ENCODE results near the gene PINLYP.
"Not testable (repeated sequence)": the region's sequence is repeated elsewhere in the genome, so short reads cannot be mapped to it uniquely, and the experiment has no call there.

PINLYP gene

DNA sequence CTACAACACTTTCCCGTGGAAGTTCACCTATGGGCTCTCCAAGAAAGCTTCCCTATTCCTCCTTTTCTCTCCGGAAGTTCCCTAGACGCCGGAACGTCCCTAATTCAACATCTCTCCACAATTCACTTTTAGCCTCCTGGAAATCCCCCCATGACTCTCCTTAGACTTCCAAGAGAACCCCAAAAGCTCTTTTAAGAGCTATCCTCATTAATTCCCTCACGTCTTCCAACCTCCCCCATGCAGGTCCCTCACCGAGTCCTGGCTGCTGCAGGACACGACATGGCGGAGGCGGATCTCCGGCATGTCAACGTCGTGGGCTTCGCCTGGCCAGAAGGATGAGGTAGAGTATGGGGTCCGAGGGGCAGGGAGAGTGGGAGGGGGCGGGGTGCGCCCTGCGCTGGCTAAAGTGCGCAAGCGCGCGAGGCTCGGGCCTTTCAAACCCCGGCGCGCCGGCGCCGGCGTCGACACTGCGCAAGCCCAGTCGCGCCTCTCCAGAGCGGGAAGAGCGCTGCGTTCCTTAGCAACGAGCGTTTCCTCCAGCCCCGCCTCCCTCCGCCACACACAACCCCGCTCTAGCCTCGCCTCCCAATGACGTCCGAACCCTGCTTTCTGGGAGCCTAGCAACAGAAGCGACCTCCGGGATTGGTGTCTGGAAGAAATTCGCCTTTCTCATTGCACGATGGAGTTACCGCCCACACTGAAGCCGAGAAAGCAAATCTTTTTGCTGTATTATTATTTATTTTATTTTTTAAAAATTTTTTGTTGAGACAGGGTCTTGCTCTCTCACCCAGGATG is at the start of gene PINLYP, which contains the start of gene XRCC1:
PINLYP (plus strand) TSS at position 646 of the 795 bp plus-strand sequence. CDS start 1,391 bp downstream, outside the sequence.
XRCC1 (minus strand) TSS at position 372 of the 795 bp plus-strand sequence; CDS start at position 303, 69 bp downstream.
- peak; percentile 100 for DNase-seq

GRCh38 chr19:43525836-43526771 is 49.5 kb upstream of the PINLYP start:
- DNase-seq, result peak; percentile 50

DNA sequence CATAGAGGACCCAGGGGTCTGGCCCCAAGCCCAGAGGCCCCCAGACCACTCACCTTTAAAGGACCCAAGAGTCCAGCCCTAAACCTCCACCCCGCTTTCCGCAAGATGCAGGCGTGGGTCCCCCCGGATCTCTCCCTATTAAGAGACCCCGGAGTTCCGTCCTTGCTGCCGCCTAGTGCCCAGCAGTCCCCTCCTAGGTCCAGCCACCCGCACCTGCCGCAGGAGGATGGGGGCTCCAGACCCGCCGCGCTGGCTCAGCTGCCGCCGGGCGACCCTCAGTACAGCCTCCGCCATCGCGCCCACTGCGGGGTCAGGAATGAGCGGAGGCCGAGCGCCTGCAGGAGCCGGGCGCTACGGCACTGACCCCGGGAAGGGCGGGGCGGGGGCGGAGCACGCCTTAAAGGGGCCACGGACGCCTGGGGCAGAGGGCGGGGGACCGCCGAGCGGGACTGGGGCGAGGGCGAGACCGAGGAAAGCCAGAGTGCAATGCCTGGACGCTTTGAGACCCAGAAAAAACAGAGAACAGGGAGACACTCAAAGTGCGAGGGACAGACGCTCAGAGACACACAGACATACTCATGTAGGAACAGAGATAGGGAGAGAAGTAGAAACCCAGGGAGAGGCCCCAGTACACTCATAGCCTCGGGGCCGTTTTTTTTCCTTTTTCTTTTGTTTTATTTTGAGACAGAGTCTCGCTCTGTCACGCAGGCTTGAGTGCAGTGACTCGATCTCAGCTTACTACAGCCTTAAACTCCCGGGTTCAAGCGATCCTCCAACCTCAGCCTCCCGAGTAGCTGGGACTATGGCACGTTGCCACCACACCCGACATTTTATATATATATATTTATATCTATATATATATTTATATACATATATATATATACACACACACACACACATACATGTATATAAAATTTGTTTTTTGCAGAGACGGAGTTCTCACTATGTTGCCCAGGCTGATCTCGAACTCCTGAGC is 48.4 kb upstream of the PINLYP start, which contains the start of gene ETHE1:
ETHE1 (minus strand) TSS at position 318 of the 976 bp plus-strand sequence; CDS start at position 294, 24 bp downstream.
- DNase-seq, result peak; percentile 89

GRCh38 chr19:43527860-43528622 is 47.6 kb upstream of the PINLYP start:
- DNase-seq, result peak; percentile 13

GRCh38 chr19:43532571-43532961 is 43.0 kb upstream of the PINLYP start:
- no peak for DNase-seq

- DNase-seq, result peak; percentile 98
Observed at GRCh38 chr19:43532962-43533545, 42.5 kb upstream of the PINLYP start, which contains the start of gene ZNF575. Gene ZNF575, plus strand, starts transcription at chr19:43533188. Its CDS starts 1,235 bp downstream, at chr19:43534423.

DNA sequence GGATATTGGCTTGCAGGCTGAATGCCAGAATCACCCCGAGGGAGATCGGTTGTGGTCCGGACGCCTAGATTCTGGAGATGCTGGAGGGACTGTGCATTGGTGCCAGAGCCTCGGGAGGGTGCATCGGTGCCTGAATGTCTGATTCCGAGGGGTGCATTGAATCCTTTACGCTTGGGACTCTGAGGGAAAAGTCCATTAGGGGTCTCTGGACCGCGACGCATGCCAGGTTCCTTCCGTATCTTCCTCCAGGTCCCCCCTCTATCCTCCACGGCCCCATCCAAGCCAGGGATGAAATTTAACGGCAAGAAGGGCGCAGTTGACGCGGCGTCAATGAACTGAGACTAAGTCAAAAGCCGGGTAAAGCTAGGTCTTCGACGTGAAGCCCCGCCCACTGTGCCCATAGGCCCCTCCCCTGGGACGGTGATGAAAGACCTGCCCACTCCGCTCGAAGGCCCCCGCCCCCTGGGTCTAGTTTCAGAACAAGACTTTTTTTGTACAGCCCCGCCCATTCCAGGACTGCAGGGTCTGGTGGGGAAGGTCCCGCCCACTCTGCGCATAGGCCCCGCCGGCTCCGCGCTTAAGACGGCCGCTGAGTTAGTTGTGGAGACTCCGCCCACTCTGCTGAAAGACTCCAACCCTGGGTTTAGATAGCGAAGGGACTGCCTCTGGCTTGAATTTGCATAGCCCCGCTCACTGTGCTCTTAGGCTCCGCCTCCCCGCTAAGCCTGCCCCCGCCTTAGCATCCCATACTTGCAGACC is 41.9 kb upstream of the PINLYP start:
- peak; percentile 99 for DNase-seq

DNA sequence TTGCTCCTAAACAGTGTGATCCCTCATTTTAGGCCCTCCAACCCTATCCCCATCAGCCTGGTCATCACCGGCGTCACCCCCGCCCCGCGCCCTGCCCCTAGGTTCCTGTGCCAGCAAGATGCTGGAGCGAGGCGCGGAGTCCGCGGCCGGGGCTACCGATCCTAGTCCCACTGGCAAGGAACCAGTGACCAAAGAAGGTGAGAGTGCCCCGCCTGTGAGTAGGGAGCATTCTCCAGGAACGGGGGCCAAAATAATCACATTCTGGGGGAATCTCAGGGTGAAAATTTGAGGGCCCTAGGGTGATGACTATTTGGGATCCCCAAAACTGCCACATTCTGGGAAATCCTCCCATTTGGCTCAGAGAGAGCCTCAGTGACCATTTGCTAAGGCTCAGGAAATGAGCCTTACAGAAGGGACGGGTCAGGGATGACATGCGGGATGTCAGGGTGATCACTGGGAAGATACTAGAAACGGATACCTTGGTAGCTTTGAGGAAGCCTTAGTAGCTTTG is 41.2 kb upstream of the PINLYP start:
- DNase-seq, result no peak

DNA sequence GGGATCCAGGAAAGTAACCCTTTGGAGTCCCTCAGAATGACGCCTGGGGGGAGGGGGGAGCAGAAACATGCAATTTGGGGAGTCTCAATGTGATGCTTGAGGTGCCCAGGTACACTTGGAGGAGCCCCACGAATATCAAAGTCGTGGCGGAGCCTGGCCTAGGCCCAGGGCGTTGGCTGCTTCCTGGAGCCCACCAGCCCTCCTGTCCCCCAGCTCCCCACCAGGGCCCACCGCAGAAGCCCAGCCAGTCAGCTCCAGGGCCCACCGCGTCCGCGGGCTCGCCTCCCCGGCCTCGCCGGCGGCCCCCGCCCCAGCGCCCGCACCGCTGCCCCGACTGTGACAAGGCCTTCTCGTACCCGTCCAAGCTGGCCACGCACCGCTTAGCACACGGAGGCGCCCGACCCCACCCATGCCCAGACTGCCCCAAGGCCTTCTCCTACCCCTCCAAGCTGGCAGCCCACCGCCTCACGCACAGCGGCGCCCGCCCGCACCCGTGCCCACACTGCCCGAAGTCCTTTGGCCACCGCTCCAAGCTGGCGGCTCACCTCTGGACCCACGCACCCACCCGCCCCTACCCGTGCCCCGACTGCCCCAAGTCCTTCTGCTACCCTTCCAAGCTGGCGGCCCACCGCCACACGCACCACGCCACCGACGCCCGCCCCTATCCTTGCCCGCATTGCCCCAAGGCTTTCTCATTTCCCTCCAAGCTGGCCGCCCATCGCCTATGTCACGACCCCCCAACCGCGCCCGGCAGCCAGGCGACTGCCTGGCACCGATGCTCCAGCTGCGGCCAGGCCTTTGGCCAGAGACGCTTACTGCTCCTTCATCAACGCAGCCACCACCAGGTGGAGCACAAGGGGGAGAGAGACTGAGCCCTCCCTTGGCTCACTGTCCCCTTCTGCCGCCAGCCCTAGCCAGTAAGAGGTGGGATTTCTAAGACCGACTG is 40.5 kb upstream of the PINLYP start:
- DNase-seq, result peak; percentile 87

- no peak for DNase-seq
Observed at GRCh38 chr19:43538922-43539321, 36.7 kb upstream of the PINLYP start.

- DNase-seq, result no peak
Observed at GRCh38 chr19:43540381-43540780, 35.2 kb upstream of the PINLYP start.

DNA sequence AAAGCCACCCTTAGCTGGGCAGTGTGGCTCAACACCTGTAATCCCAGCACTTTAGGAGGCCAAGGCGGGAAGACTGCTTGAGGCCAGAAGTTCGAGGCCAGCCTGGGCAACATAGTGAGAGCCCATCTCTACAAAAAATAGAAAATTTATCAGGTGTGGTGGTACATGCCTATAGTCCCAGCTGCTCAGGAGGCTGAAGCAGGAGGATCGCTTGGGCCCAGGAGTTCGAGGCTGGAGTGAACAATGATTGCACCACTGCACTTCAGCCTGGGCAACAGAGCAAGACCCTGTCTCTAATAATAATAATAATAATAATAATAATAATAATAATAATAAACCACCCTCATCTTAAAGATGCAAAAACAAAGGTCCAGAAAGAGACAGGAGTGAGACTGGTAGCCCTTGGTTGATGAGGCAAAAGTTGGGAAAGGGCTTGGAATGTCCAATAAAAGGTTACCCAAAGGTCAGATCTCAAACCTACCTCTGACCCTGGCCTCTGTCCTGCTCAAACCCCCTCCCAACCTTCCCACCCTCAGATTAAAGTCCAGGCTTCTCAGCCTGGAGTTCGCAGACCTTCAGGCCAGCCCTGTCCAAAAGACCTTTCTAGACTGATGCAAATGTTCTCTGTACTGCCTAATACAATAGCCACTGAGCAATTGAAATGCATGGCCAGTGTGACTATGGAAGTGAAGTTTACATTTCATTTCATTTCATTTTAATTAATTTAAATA is 33.5 kb upstream of the PINLYP start:
- DNase-seq, result no peak

DNA sequence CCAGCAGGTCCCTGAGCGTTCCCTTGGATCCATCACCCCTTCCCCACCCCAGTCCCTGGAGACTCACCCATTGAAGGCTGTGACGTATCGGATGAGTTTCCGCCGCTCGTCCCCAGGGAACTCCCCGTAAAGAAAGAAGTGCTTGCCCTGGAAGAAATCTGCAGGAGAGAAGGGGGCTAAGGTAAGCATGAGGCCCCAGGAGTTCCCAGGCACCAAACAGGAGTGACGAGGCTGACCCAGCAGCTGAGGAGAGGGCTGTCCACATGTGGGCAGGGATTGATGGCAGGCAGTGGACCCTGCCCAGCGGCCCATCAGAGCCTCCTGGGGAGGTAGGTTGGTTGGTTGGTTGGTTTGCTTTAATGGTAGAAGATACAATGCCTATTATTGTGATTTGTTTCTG is 31.5 kb upstream of the PINLYP start:
- DNase-seq, result no peak

GRCh38 chr19:43545276-43545675 is 30.3 kb upstream of the PINLYP start:
- DNase-seq, result no peak

DNA sequence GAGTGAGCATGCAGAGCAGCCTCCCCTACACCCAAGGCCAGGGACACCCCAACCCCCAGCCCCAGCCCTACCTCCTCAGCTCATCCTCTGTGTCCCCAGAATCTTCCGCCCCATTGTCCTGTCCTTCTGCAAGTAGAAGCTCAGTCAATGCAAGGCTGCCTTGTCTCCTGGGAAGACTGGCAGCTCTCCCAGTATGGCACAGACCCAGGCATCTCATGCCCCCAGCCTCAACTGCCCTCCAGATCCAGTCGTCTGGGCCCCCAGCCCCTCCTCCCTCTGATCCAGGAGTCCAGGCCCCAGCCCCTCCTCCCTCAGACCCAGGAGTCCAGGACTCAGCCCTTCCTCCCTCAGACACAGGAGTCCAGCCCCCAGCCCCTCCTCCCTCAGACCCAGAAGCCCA is 29.6 kb upstream of the PINLYP start:
- no peak for DNase-seq

GRCh38 chr19:43546581-43546980 is 29.0 kb upstream of the PINLYP start:
- no peak for DNase-seq

- not testable (repeated sequence) for DNase-seq
Observed at GRCh38 chr19:43547926-43548325, 27.7 kb upstream of the PINLYP start.

- DNase-seq, result no peak
Observed at GRCh38 chr19:43548706-43549105, 26.9 kb upstream of the PINLYP start.
